ENCODE measurements around the gene NANP.
"Not testable (repeated sequence)": the region's sequence is repeated elsewhere in the genome, so short reads cannot be mapped to it uniquely, and the experiment has no call there.

The NANP gene

GRCh38 chr20:25623736-25624499 lies at the start of gene NANP:
NANP (minus strand) TSS chr20:25624014; CDS start chr20:25623948, 66 bp downstream.
- peak; percentile 99 for DNase-seq

- no peak for DNase-seq
Observed at GRCh38 chr20:25672659-25673235, 48.9 kb upstream of the NANP start.

GRCh38 chr20:25669826-25670422 lies 46.1 kb upstream of the NANP start:
- peak; percentile 75 for DNase-seq

GRCh38 chr20:25668446-25668845 lies 44.6 kb upstream of the NANP start:
- no peak for DNase-seq

- DNase-seq, result no peak
Observed at GRCh38 chr20:25659999-25660398, 36.2 kb upstream of the NANP start.

GRCh38 chr20:25654487-25654886 lies 30.7 kb upstream of the NANP start:
- no peak for DNase-seq

GRCh38 chr20:25652866-25653265 lies 29.1 kb upstream of the NANP start:
- DNase-seq, result not testable (repeated sequence)

- DNase-seq, result no peak
Observed at GRCh38 chr20:25644814-25645213, 21.0 kb upstream of the NANP start.

GRCh38 chr20:25643716-25644115 lies 19.9 kb upstream of the NANP start:
- no peak for DNase-seq

- no peak for DNase-seq
Observed at GRCh38 chr20:25637247-25637646, 13.4 kb upstream of the NANP start.

GRCh38 chr20:25632940-25633790 lies 9.4 kb upstream of the NANP start:
- peak; percentile 92 for DNase-seq

- DNase-seq, result not testable (repeated sequence)
Observed at GRCh38 chr20:25630615-25631014, 6.8 kb upstream of the NANP start.

GRCh38 chr20:25629816-25630499 lies 6.1 kb upstream of the NANP start:
- peak; percentile 24 for DNase-seq

- DNase-seq, result peak; percentile 4
Observed at GRCh38 chr20:25626779-25627178, 3.0 kb upstream of the NANP start.

GRCh38 chr20:25624500-25624939 lies 706 bp upstream of the NANP start:
- DNase-seq, result no peak

GRCh38 chr20:25623225-25623735 lies 534 bp downstream of the NANP start:
- peak; percentile 52 for DNase-seq

- DNase-seq, result peak; percentile 7
Observed at GRCh38 chr20:25622450-25623224, 1.2 kb downstream of the NANP start.

- no peak for DNase-seq
Observed at GRCh38 chr20:25622049-25622448, 1.8 kb downstream of the NANP start.

GRCh38 chr20:25619514-25619913 lies 4.3 kb downstream of the NANP start:
- no peak for DNase-seq

- DNase-seq, result no peak
Observed at GRCh38 chr20:25608774-25609173, 15.0 kb downstream of the NANP start.

- DNase-seq, result no peak
Observed at GRCh38 chr20:25606094-25606695, 17.6 kb downstream of the NANP start.
